GM19324 (cell line): Measurements from ENCODE around the gene SERAC1.
"Not testable (repeated sequence)": the region's sequence is repeated elsewhere in the genome, so short reads cannot be mapped to it uniquely, and the experiment has no call there.

Experiments
- ATAC-seq: cut with Tn5 transposase; IDR thresholded peaks from one replicate; pipeline ENCODE4 v1.9.1; 2021; ENCODE audit warnings: mild to moderate bottlenecking, moderate library complexity; ENCODE audit not compliant: unreplicated experiment, low FRiP score

Gene SERAC1

GRCh38 chr6:158168040-158168289, at the start of gene SERAC1:
Gene SERAC1 (minus strand): TSS chr6:158168262. CDS start chr6:158158363, 9,899 bp downstream.
- peak; percentile 45 for ATAC-seq

GRCh38 chr6:158213925-158214674, 46.0 kb upstream of the SERAC1 start:
- ATAC-seq, result peak; percentile 82

DNA sequence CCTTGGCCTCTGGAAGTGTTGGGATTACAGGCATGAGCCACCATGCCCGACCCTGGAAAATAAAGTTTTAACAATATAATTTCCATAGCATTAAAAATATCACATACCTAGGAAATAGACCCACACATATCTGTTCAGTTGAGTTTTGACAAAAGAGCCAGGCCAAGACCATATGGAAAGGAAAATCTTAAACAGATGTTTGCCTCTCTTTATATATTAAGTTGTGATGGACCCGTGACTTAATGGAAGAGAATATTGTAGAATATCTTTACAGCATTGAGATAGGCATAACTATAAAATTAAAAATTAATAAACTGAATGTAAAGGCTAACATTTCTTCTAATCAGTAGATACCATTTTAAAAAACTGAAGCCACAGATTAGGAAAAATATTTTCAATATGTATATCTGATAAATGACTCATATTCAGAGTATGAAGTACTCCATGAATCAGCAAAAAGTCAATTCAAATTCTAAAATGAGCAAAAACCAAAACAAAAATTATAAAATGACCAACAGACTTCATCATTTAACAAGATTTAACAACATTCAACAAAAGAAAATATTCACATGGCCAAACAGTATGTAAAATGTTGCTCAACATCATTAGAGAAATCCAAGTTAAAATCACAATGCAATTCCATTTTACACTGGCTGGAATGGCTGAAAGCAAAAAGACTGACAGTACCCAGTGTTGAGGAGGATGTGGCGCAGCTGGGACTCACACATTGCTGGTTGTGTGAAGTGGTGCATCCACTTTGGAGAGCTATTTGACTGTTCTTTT, 43.4 kb upstream of the SERAC1 start:
- no peak for ATAC-seq

DNA sequence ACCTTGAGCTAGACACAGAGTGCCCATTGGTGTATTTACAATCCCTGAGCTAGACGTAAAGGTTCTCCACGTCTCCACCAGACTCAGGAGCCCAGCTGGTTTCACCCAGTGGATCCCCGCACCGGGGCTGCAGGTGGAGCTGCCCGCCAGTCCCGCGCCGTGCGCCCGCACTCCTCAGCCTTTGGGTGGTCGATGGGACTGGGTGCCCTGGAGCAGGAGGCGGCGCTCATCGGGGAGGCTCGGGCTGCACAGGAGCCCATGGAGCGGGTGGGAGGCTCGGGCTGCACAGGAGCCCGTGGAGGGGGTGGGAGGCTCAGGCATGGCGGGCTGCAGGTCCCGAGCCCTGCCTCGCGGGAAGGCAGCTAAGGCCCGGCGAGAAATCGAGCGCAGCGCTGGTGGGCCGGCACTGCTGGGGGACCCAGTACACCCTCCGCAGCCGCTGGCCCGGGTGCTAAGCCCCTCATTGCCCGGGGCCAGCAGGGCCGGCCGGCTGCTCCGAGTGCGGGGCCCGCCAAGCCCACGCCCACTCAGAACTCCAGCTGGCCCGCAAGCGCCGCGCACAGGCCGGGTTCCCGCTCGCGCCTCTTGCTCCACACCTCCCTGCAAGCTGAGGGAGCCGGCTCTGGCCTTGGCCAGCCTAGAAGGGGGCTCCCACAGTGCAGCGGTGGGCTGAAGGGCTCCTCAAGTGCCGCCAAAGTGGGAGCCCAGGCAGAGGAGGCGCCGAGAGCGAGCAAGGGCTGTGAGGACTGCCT, 41.7 kb upstream of the SERAC1 start:
- ATAC-seq, result not testable (repeated sequence)

GRCh38 chr6:158208226-158209030, 40.4 kb upstream of the SERAC1 start:
- ATAC-seq, result not testable (repeated sequence)

GRCh38 chr6:158207422-158207788, 39.3 kb upstream of the SERAC1 start:
- peak; percentile 71 for ATAC-seq

- ATAC-seq, result no peak
These were observed 38.8 kb upstream of the SERAC1 start for GRCh38 chr6:158206740-158207421.

- no peak for ATAC-seq
These were observed 37.3 kb upstream of the SERAC1 start for GRCh38 chr6:158205169-158205944.

DNA sequence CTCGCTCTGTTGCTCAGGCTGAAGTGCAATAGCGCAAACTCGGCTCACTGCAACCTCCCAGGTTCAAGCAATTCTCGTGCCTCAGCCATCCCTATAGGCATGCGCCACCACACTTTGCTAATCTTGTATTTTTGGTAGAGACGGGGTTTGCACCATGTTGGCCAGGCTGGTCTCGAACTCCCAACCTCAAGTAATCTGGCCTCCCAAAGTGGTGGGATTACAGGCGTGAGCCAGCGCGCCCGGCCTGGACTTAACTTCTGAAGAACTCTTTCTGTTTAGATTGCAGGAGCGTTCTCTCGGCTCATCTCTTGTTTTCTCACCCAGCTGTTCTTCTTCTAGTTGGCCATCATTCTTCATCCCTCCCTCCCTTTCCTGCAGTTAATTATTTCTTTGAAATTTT, 30.4 kb upstream of the SERAC1 start:
- ATAC-seq, result no peak

DNA sequence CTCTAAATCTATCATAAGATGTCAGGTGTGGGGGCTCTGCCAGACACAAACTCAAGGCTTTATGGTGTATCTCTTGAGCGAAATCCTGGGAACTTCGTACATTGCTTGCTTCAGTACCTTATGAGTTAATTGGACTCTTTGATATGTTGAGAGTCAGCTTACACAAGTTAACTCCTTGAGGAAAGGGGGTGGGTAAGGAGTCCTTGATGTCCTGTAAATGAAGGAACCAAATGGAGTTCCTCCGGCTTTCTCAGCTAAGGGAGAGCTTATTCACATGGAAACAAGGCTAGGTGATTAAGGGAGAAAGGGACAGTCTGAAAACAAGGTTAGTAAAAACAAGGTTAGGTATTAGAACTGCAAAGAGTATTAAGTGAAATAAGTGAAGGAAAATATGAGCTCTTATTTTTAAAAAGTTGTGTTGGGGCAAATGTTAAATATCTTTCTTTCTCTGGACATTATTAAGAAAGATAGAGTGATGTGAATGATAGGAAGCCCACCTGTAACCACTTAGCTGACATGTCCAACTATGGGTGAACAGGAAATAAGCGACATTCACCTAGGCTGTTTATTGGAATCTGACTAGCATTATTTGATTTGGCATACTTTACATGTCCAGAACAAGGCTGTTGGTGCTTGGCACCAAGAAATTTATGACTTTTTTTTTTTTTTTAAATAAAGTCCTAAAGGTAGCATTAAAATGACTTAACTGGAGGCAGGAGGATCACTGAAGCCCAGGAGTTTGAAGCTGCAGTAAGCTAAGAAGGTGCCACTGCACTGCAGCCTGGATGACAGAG, 26.6 kb upstream of the SERAC1 start:
- ATAC-seq, result no peak

DNA sequence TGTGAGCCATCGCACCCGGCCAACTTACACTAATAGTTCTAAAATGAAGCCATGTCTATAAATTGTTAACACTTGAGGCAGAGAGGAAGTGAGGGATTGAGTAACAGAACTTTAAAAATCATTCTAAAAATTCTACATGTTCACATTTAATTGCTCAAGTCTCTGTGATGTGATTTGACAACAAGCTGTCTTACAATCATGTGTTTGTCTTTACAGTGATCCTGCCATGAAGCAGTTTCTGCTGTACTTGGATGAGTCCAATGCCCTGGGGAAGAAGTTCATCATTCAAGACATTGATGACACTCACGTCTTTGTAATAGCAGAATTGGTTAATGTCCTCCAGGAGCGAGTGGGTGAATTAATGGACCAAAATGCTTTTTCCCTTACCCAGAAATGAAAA, 23.7 kb upstream of the SERAC1 start:
- ATAC-seq, result no peak

DNA sequence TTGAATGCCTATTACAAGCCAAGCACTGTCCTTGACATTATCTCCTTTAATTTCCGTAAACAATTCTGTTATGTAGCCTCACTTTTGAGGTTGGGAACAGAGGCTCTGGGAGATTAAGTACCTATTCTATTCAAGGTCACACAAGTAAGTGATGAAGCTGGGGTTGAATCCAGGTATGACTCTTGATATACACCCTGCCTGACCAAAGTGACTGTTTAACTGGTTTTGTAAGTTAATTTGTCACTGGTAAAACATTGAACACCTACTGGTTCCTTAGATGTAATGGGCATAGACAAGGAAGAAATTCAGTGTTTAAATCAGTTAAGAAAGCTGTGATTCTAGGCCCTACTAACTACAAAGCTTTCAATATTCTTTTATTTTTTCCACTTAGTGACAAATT, 23.0 kb upstream of the SERAC1 start:
- no peak for ATAC-seq

DNA sequence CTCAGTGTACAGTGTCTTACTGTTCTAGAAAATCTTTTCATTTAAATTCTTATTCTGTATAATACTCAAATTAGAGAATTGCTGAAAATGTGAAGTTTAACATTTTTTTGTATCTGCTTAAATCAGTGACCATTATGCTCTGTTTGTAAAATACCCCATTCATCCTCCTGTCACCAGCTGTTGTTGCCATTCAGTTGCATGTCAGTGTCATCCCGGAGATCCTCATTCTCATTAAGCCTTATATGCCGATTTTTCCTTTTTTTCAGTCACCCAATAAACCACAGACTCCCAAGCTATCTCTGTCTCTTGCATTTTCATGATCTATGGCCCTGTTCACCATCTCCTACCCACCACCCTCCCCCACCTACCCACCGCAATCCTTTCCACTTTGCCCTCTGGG, 20.5 kb upstream of the SERAC1 start:
- no peak for ATAC-seq

GRCh38 chr6:158185729-158186456, 17.8 kb upstream of the SERAC1 start:
- ATAC-seq, result no peak

GRCh38 chr6:158184608-158185007, 16.5 kb upstream of the SERAC1 start:
- no peak for ATAC-seq

- ATAC-seq, result not testable (repeated sequence)
These were observed 15.3 kb upstream of the SERAC1 start for GRCh38 chr6:158183174-158183972.

DNA sequence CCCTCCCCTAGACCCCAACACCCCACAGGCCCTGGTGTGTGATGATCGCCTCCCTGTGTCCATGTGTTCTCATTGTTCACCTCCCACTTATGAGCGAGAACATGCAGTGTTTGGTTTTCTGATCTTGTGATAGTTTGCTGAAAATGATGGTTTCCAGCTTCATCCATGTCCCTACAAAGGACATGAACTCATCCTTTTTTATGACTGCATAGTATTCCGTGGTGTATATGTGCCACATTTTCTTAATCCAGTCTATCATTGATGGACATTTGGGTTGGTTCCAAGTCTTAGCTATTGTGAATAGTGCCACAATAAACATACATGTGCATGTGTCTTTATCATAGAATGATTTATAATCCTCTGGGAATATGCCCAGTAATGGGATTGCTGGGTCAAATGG, 9.7 kb upstream of the SERAC1 start:
- not testable (repeated sequence) for ATAC-seq
